Measurements from ENCODE around the gene APBB2.
A peak's percentile ranks its signal among the peaks of the same experiment; 100 is the strongest.
"Not testable (repeated sequence)": the region's sequence is repeated elsewhere in the genome, so short reads cannot be mapped to it uniquely, and the experiment has no call there.

The APBB2 gene

DNA sequence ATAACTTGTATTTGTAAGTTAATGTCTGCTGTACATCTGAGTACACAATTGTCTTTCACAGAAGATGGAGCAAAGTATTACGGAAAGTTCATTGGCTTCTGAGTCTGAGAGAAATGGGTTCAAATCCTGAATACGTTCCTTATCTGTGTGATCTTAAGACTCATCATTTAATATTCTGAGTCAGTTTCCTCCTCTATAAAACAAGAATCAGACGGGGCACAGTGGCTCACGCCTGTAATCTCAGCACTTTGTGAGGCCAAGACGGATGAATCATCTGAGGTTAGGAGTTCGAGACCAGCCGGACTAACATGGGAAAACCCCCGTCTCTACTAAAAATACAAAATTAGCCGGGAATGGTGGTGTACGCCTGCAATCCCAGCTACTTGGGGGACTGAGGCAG is 57.8 kb downstream of the APBB2 start:
- DNase-seq (ENCODE audit: low read depth), result no peak

DNA sequence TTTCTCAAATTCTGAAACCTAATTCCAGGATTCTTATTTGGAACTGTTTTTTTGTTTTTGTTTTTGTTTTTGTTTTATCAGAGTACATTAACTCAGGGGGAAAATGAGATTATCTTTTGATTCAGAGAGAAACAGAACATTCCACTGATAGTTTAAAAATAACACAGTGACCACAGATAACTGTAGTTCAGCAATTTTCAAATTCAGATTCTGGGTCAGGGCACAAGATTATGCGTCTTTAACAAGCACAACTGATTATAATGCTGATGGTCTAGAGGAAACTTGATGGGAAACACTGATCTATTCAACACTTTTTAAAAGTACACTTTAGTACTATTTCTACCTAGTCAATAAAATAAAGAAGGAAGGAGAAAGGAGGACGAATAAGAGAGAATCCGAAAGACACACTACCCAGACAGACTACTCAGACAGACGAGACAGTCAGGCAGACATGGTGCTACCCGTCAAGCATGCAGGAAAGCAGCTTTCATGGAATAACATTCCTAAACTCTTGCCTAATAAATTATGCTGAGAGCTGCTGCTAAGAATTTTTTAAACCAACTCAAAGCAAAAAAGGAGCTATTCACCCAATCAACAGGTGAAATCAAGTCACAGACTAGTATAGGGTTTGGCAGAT is 59.0 kb downstream of the APBB2 start:
- DNase-seq (ENCODE audit: low read depth), result no peak

DNA sequence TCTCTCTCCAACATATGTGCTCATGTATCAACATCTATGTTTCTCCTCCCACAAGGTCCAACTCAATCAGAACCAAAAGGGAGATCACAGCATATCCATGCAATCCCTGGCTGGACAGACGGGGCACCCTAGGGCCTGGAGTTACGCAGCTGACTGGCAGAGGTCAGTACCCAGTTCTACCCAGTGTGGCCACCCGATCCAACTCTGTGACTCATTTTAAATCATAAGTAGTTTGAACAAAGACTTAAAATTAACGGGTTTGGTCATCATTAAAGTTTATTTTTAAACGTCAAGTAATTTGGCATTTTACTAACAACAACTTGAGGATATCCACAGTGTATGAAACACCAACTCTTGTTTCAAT is 59.5 kb downstream of the APBB2 start:
- DNase-seq (ENCODE audit: low read depth), result no peak

DNA sequence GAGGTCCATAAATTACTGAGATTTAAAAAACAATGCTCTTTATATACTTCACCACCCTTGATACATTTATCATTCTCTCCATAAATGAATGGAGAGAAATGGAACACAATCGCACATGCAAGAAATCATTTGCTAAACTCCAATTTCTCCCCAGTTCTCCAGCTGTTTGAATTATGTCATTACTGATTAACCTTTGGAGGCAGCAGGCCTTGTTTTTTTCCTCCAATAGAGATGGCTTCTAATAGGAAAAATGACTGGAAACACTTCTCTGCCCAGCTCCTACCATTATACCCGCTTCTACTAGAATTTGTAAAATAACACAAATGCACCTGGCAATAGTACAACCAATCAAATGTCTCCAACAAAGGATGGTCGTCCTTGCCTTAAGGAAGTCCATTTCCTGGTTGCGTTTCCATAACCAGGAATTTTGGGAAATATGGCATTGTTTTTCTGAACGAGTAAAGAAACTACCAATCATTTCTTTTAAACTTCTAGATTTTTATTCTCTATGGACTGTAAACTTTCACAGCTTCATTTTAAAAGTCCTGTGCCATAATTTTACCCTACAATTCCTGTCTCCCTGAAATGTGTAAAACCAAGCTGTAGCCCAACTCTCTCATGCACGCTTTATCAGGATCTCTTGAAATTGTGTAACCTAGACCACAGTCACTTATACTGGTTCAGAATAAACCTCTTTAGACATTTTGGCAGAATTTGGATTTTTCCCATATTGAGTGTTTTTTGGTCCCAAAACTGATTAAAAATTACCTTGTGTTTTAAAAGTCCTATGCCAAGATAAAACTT is 60.1 kb downstream of the APBB2 start:
- DNase-seq (ENCODE audit: low read depth), result no peak

GRCh38 chr4:41150401-41150800 is 63.9 kb downstream of the APBB2 start:
- DNase-seq (ENCODE audit: low read depth), result no peak

DNA sequence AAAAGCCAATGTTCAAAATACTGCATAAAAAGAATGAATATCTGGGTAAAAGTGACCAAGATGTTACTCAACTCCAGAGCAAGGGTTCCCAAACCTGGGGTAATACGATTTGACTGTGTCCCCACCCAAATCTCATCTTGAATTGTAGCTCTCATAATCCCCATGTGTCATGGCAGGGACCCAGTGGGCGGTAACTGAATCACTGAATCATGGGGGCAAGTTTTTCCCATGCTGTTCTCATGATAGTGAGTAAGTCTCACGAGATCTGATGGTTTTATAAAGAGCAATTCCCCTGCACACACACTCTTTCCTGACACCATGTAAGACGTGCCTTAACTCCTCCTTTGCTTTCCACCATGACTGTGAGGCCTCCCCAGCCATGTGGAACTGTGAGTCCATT is 64.8 kb downstream of the APBB2 start:
- DNase-seq (ENCODE audit: low read depth), result not testable (repeated sequence)

DNA sequence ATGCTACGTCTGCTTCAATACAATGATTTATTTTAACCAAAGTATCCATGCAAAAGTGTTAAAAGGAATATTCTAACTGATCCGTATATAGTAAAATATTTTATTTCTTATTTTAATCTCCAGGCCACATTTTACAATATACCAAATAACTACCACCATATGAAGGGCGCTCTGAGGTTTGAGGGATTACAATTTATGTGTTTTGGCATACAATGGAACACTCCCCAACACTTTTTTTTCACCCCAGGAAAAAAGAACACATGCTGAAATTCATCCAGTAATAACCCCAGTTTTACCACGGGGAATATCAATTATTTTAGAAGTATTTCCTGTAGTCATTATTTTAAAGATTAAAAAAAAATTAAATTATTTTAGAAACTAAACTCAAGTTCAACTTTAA is 65.4 kb downstream of the APBB2 start:
- no peak for DNase-seq (ENCODE audit: low read depth)

DNA sequence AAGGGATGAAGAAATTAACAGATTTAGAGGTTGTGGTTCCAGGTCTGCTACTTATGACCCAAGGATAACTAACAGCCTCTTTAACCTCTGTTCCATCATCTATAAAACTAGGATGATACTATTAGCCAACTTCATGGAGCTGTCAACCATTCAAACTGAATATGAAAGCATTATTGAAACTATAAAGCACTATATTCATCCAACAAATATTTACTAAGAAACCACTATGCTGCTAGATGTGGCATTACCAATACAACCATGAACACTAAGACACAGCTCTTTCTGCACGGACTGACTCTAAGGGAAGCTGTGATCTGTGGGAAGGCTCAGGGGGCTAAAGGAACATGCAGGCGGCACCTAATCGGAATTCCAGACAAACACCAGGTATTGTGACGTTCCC is 66.0 kb downstream of the APBB2 start:
- DNase-seq (ENCODE audit: low read depth), result no peak

DNA sequence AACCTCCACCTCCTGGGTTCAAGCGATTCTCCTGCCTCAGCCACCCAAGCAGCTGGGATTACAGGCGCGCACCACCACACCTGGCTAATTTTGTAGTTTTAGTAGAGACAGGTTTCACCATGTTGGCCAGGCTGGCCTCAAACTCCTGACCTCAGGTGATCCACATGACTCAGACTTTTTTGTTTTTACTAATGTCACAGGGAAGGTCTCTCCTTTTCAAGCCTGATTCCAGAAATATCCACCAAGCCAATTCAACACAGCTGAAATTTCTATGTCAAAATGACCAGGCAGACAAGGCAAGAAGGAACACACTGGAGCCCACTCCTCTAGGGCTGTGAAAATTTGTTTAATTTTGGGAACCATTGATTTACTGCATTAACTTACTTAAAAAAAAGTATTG is 66.8 kb downstream of the APBB2 start:
- not testable (repeated sequence) for DNase-seq (ENCODE audit: low read depth)

GRCh38 chr4:41146716-41147506 is 67.4 kb downstream of the APBB2 start:
- DNase-seq (ENCODE audit: low read depth), result peak; percentile 35

- no peak for DNase-seq (ENCODE audit: low read depth)
Measured at GRCh38 chr4:41146196-41146595, 68.1 kb downstream of the APBB2 start.

DNA sequence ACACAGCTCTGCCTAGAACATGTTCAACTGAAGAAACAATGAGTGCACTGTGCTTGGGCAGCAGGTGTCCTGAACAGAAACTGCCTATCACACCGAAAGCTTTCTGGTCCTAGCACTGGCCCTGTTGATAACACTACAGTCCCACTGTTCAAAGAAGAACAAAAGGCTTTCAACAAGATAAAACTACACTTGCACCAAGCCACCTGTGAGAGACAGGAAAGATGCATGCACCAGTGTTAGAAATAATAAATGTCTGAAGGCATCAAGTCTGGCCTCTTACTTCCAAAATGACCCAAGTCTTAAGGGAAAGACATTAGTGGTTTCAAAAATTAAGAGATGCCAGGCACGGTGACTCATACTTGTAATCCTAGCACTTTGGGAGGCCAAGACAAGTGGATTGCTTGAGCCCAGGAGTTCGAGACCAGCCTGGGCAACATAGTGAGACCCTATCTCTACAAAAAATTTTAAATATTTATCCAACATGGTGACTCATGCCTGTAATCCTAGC is 68.7 kb downstream of the APBB2 start:
- no peak for DNase-seq (ENCODE audit: low read depth)

GRCh38 chr4:41144812-41145211 is 69.5 kb downstream of the APBB2 start:
- DNase-seq (ENCODE audit: low read depth), result no peak

GRCh38 chr4:41144040-41144379 is 70.3 kb downstream of the APBB2 start:
- DNase-seq (ENCODE audit: low read depth), result no peak

- peak; percentile 90 for DNase-seq (ENCODE audit: low read depth)
Measured at GRCh38 chr4:41143311-41144039, 70.9 kb downstream of the APBB2 start.

DNA sequence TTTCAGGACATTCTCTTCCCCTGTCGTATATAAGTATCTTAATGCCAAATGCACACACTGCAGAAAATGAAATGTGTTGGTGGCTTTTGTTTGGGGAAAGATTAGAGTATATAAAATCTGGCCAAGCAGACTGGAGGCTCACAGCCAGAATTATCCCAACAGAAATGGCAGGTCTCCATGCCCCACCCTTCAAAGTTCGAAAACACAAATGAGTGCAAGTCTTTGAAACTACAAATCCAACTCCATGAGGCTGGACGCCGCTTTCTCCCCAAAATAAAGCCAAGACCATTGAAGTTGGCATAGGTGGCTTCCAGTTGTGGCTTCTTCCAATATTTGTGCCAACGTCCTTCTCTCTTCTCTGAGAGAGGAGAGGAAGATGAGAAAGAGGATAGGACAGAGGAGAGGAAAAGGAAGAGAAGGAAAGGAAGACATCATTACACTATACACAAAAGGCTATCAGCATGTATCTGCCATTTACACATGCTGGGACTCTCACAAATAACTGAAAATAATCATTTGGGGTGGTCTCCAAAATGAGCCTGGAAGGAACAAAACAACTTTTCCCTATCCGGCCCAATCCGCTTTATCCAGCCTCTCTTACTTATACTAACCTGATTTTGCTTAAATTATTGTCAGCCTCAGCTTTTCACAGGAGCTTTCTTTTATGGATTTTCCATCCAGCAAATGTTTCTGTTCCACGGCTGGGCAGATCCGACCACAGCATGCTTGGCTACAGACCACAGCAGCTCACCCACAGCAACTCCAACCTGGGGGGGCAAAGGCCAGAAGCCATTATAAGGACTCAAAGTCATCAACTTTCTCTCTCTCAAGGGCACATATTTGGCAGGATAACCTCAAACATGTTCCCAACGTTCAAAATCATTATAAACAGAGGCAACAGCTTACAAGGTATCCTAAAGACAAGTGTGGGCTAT is 71.7 kb downstream of the APBB2 start:
- DNase-seq (ENCODE audit: low read depth), result peak; percentile 35

- peak; percentile 89 for DNase-seq (ENCODE audit: low read depth)
Measured at GRCh38 chr4:41141900-41142299, 72.4 kb downstream of the APBB2 start.

DNA sequence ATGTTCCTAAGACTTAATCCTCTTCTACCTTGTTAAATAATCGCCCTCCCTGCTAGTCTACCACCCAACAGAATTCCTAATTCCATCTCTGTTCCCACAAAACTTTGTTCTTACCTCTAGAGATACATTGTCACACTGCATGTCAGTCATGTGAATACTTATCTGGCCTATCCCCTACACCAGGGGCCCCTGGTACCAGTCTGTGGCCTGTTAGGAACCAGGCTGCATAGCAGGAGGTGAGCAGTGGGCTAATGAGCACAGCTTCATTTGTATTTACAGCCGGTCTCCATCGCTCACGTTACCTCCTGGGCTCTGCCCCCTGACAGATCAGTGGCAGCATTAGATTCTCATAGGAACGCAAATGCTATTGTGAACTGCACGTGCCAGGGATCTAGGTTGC is 73.9 kb downstream of the APBB2 start:
- DNase-seq (ENCODE audit: low read depth), result no peak

GRCh38 chr4:41137879-41138278 is 76.5 kb downstream of the APBB2 start:
- no peak for DNase-seq (ENCODE audit: low read depth)

- no peak for DNase-seq (ENCODE audit: low read depth)
Measured at GRCh38 chr4:41136456-41136855, 77.9 kb downstream of the APBB2 start.

- DNase-seq (ENCODE audit: low read depth), result no peak
Measured at GRCh38 chr4:41135801-41136200, 78.5 kb downstream of the APBB2 start.

Measured in GM04504 (cell line).